ENCODE data around the gene FANCM.

The FANCM gene

GRCh38 chr14:45222485-45223262 is 86.9 kb downstream of the FANCM start:
- DNase-seq (ENCODE audit: low read depth in 2 of 2, low spot score in 1 of 2), result no peak

GRCh38 chr14:45227566-45227965 is 91.8 kb downstream of the FANCM start:
- no peak for DNase-seq (ENCODE audit: low read depth in 2 of 2, low spot score in 1 of 2)

GRCh38 chr14:45238988-45239387 is 103.3 kb downstream of the FANCM start:
- DNase-seq (ENCODE audit: low read depth in 2 of 2, low spot score in 1 of 2), result no peak

- DNase-seq (ENCODE audit: low read depth in 2 of 2, low spot score in 1 of 2), result no peak
These were observed 107.0 kb downstream of the FANCM start for GRCh38 chr14:45242706-45243105.

GRCh38 chr14:45246151-45246550 is 110.4 kb downstream of the FANCM start:
- no peak for DNase-seq (ENCODE audit: low read depth in 2 of 2, low spot score in 1 of 2)

DNA sequence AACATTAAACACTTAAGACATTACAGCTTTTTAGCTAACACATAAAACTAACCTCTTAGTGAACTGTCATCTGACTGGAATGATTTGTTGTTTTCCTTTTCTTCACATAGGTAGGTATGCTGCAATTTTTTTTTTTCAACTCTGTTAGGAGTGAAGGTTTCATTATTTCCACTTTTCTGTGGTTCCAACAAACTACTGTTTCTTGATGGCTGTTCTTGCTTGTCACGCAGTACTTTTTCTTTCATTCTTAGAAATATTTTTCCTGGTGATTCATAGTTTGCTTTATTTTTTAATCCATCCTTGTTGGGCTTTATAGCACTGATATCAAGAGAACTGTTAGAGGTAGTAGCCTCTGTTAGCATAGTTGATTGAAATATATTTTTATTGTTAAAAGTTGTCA is 111.0 kb downstream of the FANCM start:
- DNase-seq (ENCODE audit: low read depth in 2 of 2, low spot score in 1 of 2), result no peak

DNA sequence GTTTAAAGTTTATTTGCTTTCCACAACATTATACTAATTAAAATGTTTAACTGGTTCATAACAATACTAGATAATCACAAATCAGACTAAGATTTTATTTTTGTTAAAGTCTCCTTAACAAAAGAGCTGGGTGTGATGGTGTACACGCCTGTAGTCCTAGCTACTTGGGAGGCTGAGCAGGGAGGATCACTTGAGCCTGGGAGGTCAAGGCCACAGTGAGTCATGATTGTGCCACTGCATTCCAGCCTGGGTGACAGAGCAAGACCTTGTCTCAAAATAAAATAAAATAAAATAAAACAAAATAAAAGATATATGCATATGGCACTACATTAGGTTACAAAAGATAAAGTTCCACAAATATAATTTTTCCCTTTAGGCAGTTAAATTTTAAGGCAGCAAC is 111.7 kb downstream of the FANCM start:
- DNase-seq (ENCODE audit: low read depth in 2 of 2, low spot score in 1 of 2), result no peak

DNA sequence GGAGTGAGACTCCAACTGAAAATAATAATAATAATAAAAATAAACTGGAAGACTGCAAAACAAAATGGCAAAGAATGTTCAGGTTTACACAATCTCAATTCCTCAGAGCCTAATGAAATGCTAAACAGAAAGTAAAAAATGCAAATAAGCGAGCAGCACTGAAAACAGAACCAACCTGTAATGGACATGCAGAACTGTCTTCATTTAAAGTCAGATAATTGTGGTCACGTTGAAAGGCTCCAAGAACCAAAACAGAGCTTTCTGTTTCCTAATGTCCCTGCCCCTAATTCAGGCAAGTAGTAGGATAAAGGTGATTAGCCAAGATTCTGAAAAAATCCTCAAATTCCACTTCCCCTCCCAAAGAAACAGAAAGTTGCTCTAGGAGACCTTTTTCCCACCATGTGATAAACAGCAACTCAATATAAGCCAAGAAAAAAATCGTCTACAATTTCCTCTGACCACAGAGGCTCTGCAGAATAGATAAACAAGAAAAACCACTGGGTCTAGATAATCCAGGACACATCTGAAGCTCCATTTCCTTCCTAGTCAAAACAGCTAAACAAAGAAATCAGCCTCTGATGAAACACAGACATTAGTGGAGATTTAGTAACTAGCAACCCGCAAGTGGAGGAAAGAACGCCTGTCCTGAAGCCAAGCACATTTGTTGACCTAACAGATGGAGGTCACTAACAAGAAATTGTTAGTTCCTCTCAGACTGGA is 114.3 kb downstream of the FANCM start:
- DNase-seq (ENCODE audit: low read depth in 2 of 2, low spot score in 1 of 2), result no peak

Data from stimulated activated CD8-positive, alpha-beta memory T cell treated with anti-CD3 and anti-CD28 coated beads, Interleukin-4, amount 100 ng/mL, for 1 hour (primary cell).